Suprapubic skin (tissue), 4 donors: Measurements from ENCODE around the gene STING1. TPM values are rescaled to one million over a fixed set of nuclear protein-coding genes. Genes with fewer than 3 reads are reported as not detected.
A peak's percentile ranks its signal among the peaks of the same experiment; 100 is the strongest.

Experiments used
- DNase-seq, 2 donors: peaks; one replicate each; pipeline ENCODE4 v3.0.0-alpha.2; 2019; ENCODE audit warnings: low spot score in 2 of 2
- H3K27ac ChIP-seq: fragments of 200-600 bp; sonication (generic); one replicate; pipeline ENCODE4 v1.5.1; 2019
- H3K27me3 ChIP-seq: fragments of 200-600 bp; sonication (generic); one replicate; pipeline ENCODE4 v1.5.1; 2019
- H3K36me3 ChIP-seq: fragments of 200-600 bp; sonication (generic); one replicate; pipeline ENCODE4 v1.5.1; 2019
- H3K4me1 ChIP-seq: fragments of 200-600 bp; sonication (generic); one replicate; pipeline ENCODE4 v1.5.1; 2019
- H3K4me3 ChIP-seq: fragments of 200-600 bp; sonication (generic); one replicate; pipeline ENCODE4 v1.5.1; 2019; ENCODE audit warnings: mild to moderate bottlenecking
- H3K9me3 ChIP-seq: fragments of 200-600 bp; sonication (generic); one replicate; pipeline ENCODE4 v1.5.1; 2019
- EP300 ChIP-seq: sonication (generic); formaldehyde crosslinking; IDR thresholded peaks from one replicate; pipeline ENCODE4 v1.6.1; 2017; ENCODE audit warnings: antibody characterized with exemption
- POLR2A ChIP-seq, 2 donors: fragments of 450-650 bp; IDR thresholded peaks; one replicate each; pipeline ENCODE4 v1.6.1; 2017; ENCODE audit warnings: antibody characterized with exemption in 2 of 2, mild to moderate bottlenecking in 2 of 2, moderate library complexity in 2 of 2
- POLR2AphosphoS5 ChIP-seq, 3 donors: sonication (generic); formaldehyde crosslinking; IDR thresholded peaks; one replicate each; pipeline ENCODE4 v1.6.1; 2017; ENCODE audit warnings: antibody characterized with exemption in 3 of 3
- WGBS: methylation state at CpG from one replicate; pipeline ENCODE4 v1.1.5; 2018; 5-methylcytosine and 5-hydroxymethylcytosine counted together
- total RNA-seq, 4 donors: library from RNA; depleted of rRNA; stranded (reverse); fragments of >200 nt; gene quantifications; one replicate each; pipeline ENCODE4 v1.1.0, GENCODE V29; 2016
- TF ChIP-seq, protein P1 (sequence below), 2 donors: fragments of 200-600 bp in 1 of 2; fragments of 450-650 bp in 1 of 2; sonication (generic) in 1 of 2; IDR thresholded peaks; one replicate each; pipeline ENCODE4 v1.5.1; 2016 to 2019; ENCODE audit warnings: antibody characterized with exemption in 2 of 2, mild to moderate bottlenecking in 1 of 2, moderate library complexity in 1 of 2

Gene STING1
- total RNA-seq, 4 donors from 2014 or later, result 11.3 to 20.3 (median 14.8) TPM

DNA sequence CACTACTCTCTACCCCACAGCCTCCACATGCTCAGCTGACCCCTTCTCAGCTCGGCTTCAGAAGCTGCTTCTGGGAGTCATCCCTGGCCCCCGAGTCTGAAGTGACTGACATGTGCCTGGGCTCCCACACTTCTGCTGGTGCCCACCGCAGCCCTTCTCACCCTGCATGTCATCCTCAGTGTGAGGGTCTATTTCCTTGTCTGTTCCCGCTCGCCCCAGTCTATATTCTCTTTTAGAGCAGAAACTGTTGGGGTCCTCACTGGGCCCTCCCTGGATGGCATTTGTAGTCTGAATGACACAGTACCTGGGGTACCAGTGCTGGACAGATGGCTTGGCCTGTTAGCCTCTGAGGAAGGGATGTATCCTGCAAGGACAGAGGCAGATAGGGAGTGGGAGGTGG is 25.3 kb downstream of the STING1 start:
- DNase-seq, result no peak
- Histone ChIP-seq H3K27me3 (no peaks in the 10 kb centered on the region), H3K9me3 (no peaks in the 10 kb centered on the region), H3K4me3 (no peak overlapping the region), H3K4me1 (peaks cover 12% of the 10 kb centered on the region), H3K36me3 (no peaks in the 10 kb centered on the region), H3K27ac (no peak overlapping the region)
- no peak for TF ChIP-seq EP300
- 98% methylated on average over 5 of the region's 5 CpGs for WGBS

DNA sequence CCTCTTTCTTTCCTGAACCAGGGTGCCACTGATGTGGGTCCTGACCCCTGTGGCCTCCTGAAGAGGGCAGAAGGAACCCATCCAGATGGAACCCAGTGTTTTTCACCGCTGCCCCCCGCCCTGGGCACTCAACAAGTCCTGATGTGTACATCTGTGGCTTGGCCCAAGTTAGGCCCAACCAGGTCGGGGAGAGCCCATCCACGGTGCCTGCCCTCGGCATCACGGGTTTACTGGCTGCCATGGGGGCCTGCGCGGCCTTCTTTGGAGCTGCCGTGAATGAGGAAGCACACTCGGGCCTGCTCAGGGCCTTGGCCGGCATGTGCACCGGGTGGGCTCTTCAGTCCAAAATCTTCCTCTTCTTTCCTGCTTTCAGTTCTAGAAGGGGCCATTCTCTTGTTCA is 25.8 kb downstream of the STING1 start:
- WGBS, result 94% methylated on average over 8 of the region's 12 CpGs
- DNase-seq, result no peak
- TF ChIP-seq, protein P1, sequence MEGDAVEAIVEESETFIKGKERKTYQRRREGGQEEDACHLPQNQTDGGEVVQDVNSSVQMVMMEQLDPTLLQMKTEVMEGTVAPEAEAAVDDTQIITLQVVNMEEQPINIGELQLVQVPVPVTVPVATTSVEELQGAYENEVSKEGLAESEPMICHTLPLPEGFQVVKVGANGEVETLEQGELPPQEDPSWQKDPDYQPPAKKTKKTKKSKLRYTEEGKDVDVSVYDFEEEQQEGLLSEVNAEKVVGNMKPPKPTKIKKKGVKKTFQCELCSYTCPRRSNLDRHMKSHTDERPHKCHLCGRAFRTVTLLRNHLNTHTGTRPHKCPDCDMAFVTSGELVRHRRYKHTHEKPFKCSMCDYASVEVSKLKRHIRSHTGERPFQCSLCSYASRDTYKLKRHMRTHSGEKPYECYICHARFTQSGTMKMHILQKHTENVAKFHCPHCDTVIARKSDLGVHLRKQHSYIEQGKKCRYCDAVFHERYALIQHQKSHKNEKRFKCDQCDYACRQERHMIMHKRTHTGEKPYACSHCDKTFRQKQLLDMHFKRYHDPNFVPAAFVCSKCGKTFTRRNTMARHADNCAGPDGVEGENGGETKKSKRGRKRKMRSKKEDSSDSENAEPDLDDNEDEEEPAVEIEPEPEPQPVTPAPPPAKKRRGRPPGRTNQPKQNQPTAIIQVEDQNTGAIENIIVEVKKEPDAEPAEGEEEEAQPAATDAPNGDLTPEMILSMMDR (IDR thresholded peaks at IDR 0.05), result no peak
- TF ChIP-seq POLR2A (IDR thresholded peaks at IDR 0.05), result no peak
- H3K4me3 ChIP-seq, result no peak overlapping the region
- peaks cover 12% of the 10 kb centered on the region for H3K4me1 ChIP-seq
- H3K27ac ChIP-seq, result no peak overlapping the region
- no peaks in the 10 kb centered on the region for H3K27me3 ChIP-seq
- no peaks in the 10 kb centered on the region for H3K9me3 ChIP-seq
- no peaks in the 10 kb centered on the region for H3K36me3 ChIP-seq

DNA sequence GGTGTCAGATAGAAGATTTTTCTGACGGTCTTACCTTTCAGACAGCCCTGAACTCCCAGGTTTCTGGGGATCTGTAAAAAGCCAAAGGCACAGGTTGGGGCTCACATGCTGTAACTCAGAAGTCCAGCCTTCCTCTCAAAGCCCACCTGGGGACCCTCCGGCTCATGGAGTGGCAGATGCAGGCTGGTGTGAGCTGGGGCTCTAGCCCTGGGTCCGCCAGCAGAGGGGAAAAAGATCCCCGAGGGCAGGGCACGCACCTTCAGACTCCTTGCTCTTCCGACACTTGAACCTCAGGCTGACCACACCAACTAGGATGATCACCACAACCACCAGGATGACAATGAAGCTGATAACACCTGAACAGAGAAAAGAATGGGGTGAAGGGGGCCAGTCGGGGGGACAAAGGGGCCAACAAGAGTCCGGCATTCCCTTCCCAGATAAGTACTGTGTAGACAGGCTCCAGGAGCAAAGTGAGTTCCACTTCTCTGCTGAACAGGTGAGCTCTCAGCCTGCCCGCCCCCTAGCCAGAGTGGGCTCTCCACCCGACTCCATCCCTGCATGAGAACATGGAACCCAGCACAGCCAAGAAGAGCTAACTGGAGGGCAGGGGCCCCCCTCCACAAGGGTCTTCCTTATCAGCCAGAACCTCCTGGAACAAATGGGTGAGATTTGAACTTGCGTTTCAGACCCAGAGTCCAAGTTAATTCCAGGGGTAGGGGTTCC is 27.8 kb downstream of the STING1 start:
- Histone ChIP-seq H3K9me3 (no peaks in the 10 kb centered on the region), H3K27me3 (no peaks in the 10 kb centered on the region), H3K4me3 (no peak overlapping the region), H3K4me1 (peaks cover 9% of the 10 kb centered on the region), H3K36me3 (no peaks in the 10 kb centered on the region), H3K27ac (no peak overlapping the region)
- WGBS, result 94% methylated on average over 11 of the region's 11 CpGs
- no peak for DNase-seq
- no peak for TF ChIP-seq POLR2A (IDR thresholded peaks at IDR 0.05)

DNA sequence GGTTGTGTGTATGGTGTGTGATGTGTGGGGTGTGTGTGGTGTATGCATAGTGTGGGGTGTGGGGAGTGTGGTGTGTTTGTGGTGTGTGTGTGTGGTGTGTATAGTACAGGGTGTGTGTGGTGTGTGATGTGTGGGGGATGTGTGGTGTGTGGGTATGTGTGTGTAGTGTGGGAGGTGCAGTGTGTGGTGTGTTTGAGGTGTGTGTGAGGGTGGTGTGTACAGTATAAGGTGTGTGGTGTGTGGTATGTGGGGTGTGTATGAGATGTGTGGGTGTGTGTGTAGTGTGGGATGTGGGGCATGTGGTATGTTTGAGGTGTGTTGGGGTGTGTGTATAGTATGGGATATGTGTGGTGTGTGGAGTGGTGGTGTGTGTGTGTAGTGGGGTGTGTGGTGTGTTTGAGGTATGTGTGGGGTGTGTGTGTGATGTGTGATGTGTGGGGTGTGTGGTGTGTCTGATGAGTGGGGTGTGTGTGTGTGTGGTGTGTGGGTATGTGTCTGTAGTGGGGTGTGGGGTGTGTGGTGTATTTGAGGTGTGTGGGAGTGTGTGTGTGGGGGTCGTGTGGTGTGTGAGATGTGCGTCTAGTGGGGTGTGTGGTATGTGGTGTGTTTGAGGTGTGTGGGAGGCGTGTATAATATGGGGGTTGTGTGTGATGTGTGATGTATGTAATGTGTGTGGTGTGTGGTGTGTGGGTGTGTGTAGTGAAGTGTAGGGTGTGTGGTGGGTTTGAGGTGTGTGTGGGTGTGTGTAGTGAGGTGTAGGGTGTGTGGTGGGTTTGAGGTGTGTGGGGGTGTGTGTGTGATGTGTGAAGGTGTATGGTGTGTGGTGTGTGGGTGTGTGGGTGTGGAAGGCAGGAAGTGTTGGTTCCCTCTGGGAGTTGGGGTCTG is 28.6 kb downstream of the STING1 start:
- Histone ChIP-seq H3K27me3 (no peaks in the 10 kb centered on the region), H3K27ac (no peak overlapping the region), H3K4me1 (peaks cover 1% of the 10 kb centered on the region), H3K4me3 (no peak overlapping the region), H3K36me3 (no peaks in the 10 kb centered on the region), H3K9me3 (no peaks in the 10 kb centered on the region)
- TF ChIP-seq, protein P1 (IDR thresholded peaks at IDR 0.05), result no peak
- peak in 1 of 2 donors; percentile 34 for DNase-seq
- WGBS, result 71% methylated on average over 3 of the region's 3 CpGs

DNA sequence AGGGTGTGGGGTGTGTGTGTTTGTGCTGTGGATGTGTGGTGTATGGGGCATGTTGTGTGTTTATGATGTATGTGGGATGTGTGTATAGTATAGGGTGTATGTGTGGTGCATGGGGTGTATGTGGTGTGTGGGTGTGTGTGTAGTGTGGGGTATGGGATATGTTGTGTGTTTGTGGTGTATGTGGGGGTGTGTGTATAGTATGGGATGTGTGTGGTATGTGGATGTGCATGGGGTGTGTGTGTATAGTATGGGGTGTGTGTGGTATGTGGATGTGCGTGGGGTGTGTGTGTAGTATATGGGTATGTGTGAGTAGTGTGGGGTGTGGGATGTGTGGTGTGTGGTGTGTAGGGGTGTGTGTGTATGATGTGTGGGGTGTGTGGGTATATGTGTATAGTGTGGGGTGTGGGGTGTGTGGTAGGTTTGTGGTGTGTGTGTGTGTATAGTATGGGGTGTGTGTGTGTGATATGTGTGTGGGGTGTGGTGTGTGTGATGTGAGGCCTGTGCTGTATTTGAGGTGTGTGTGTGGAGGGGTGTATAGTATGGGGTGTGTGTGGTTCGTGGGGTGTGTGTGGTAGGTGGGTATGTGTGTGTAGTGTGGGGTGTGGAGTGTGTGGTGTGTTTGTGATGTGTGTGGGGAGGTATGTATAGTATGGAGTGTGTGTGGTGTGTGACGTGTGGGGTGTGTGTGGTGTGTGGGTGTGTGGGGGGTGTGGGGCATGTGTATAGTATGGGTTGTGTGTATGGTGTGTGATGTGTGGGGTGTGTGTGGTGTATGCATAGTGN is 30.5 kb downstream of the STING1 start:
- no peaks in the 10 kb centered on the region for H3K36me3 ChIP-seq
- peaks cover 2% of the 10 kb centered on the region for H3K4me1 ChIP-seq
- TF ChIP-seq EP300 (no peak), POLR2A (IDR thresholded peaks at IDR 0.05) (no peak), POLR2AphosphoS5 (IDR thresholded peaks at IDR 0.05) (no peak)
- TF ChIP-seq, protein P1 (IDR thresholded peaks at IDR 0.05), result no peak
- H3K9me3 ChIP-seq, result no peaks in the 10 kb centered on the region
- H3K4me3 ChIP-seq, result no peak overlapping the region
- peak in 1 of 2 donors; percentile 49 for DNase-seq
- no peaks in the 10 kb centered on the region for H3K27me3 ChIP-seq
- no peak overlapping the region for H3K27ac ChIP-seq
- WGBS, result 80% methylated on average over 3 of the region's 3 CpGs

DNA sequence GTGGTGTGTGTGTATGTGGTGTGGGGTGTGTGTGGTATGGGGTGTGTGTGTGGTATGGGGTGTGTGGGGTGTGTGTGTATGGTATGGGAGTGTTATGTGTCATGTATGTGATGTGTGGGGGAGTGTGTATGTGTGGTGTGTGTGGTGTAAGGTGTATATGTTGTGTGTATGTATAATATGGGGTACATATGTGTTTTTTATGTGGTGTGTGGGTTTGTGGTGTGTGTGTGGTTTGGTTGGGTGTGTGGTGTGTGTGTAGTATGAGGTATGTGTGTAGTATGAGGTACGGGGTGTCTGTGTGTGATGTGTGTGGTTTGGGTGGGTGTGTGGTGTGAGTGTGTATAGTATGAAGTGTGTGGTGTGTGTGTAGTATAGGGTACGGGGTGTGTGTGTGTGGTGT is 31.4 kb downstream of the STING1 start:
- 88% methylated on average over 2 of the region's 2 CpGs for WGBS
- TF ChIP-seq POLR2AphosphoS5 (IDR thresholded peaks at IDR 0.05) (no peak), EP300 (no peak), POLR2A (IDR thresholded peaks at IDR 0.05) (no peak)
- TF ChIP-seq, protein P1 (IDR thresholded peaks at IDR 0.05), result no peak
- Histone ChIP-seq H3K4me3 (no peak overlapping the region), H3K27me3 (no peaks in the 10 kb centered on the region), H3K27ac (no peak overlapping the region), H3K9me3 (no peaks in the 10 kb centered on the region), H3K4me1 (peaks cover 11% of the 10 kb centered on the region), H3K36me3 (no peaks in the 10 kb centered on the region)
- DNase-seq, result no peak
